Breast epithelium (tissue), 4 donors: Measurements from ENCODE around the gene MAP4K2. TPM values are rescaled to one million over a fixed set of nuclear protein-coding genes. Genes with fewer than 3 reads are reported as not detected.

Experiments
- DNase-seq, 2 donors: peaks; one replicate each; pipeline ENCODE4 v3.0.0-alpha.2; 2019; ENCODE audit warnings: low spot score in 2 of 2
- H3K27ac ChIP-seq, 2 donors: fragments of 200-600 bp; sonication (generic) in 1 of 2; one replicate each; pipeline ENCODE4 v1.5.1; 2016 to 2019; ENCODE audit warnings: mild to moderate bottlenecking in 1 of 2
- H3K27me3 ChIP-seq, 2 donors: fragments of 200-600 bp; sonication (generic) in 1 of 2; one replicate each; pipeline versions ENCODE4 v1.5.1 to v1.6.0; 2017 to 2019; ENCODE audit warnings: control low read depth in 1 of 2, mild to moderate bottlenecking in 1 of 2
- H3K36me3 ChIP-seq: fragments of 200-600 bp; one replicate; pipeline ENCODE4 v1.5.1; 2019
- H3K4me1 ChIP-seq, 2 donors: fragments of 200-600 bp; sonication (generic); one replicate each; pipeline ENCODE4 v1.5.1; 2016 to 2019; ENCODE audit warnings: control low read depth in 1 of 2
- H3K4me3 ChIP-seq, 3 donors: fragments of 200-600 bp; sonication (generic); 1 replicate in 2 of 3; 2 replicates in 1 of 3; pipeline ENCODE4 v1.5.1; 2016 to 2019; ENCODE audit warnings: mild to moderate bottlenecking in 3 of 3, moderate library complexity in 2 of 3
- H3K9me3 ChIP-seq, 2 donors: fragments of 200-600 bp; sonication (generic) in 1 of 2; one replicate each; pipeline ENCODE4 v1.5.1; 2016 to 2019; ENCODE audit warnings: control low read depth in 1 of 2
- POLR2A ChIP-seq: fragments of 450-650 bp; IDR thresholded peaks from one replicate; pipeline ENCODE4 v1.6.1; 2016; ENCODE audit warnings: antibody characterized with exemption, mild to moderate bottlenecking, moderate library complexity
- POLR2AphosphoS5 ChIP-seq, 3 donors: sonication (generic); formaldehyde crosslinking; IDR thresholded peaks; one replicate each; pipeline ENCODE4 v1.6.1; 2017; ENCODE audit warnings: antibody characterized with exemption in 3 of 3
- intact Hi-C: fragments of 100-400 bp; cut with DNase I; formaldehyde crosslinking; loops from one replicate; pipeline ENCODE4 v1.15.1; 2023; ENCODE audit warnings: low total_unique reads
- total RNA-seq, 3 donors: library from RNA; depleted of rRNA; stranded (reverse); fragments of >200 nt; gene quantifications; one replicate each; pipeline ENCODE4 v1.1.0, GENCODE V29; 2016
- TF ChIP-seq, protein P1 (sequence below), 3 donors: fragments of 450-650 bp; IDR thresholded peaks; one replicate each; pipeline ENCODE4 v1.5.1; 2016 to 2017; ENCODE audit warnings: antibody characterized with exemption in 3 of 3, mild to moderate bottlenecking in 3 of 3, moderate library complexity in 3 of 3

Gene MAP4K2
- total RNA-seq, 3 donors from 2014 or later: 7.7 to 16.1 (median 14.0) TPM

GRCh38 chr11:64810271-64810890 is 7.4 kb upstream of the MAP4K2 start, which contains the start of gene MEN1:
Gene MEN1 (minus strand): TSS chr11:64810551. CDS start chr11:64810109, 442 bp downstream.
- Histone ChIP-seq H3K4me1 (peaks cover 6 to 8% of the 10 kb centered on the region in 2 donors), H3K36me3 (no peaks in the 10 kb centered on the region), H3K4me3 (peak within 1 kb of the TSS; percentile 78 to 96 (median 95)), H3K27me3 (no peaks in the 10 kb centered on the region), H3K27ac (peak within 1 kb of the TSS; percentile 76 to 89), H3K9me3 (no peaks in the 10 kb centered on the region)
- peak; percentile 96 for DNase-seq
- TF ChIP-seq POLR2A (peak; percentile 61), POLR2AphosphoS5 (IDR thresholded peaks at IDR 0.05) (peak; percentile 53 to 73 (median 69))
- TF ChIP-seq, protein P1, sequence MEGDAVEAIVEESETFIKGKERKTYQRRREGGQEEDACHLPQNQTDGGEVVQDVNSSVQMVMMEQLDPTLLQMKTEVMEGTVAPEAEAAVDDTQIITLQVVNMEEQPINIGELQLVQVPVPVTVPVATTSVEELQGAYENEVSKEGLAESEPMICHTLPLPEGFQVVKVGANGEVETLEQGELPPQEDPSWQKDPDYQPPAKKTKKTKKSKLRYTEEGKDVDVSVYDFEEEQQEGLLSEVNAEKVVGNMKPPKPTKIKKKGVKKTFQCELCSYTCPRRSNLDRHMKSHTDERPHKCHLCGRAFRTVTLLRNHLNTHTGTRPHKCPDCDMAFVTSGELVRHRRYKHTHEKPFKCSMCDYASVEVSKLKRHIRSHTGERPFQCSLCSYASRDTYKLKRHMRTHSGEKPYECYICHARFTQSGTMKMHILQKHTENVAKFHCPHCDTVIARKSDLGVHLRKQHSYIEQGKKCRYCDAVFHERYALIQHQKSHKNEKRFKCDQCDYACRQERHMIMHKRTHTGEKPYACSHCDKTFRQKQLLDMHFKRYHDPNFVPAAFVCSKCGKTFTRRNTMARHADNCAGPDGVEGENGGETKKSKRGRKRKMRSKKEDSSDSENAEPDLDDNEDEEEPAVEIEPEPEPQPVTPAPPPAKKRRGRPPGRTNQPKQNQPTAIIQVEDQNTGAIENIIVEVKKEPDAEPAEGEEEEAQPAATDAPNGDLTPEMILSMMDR (IDR thresholded peaks at IDR 0.05): no peak
- intact Hi-C loops: no loop called here

DNA sequence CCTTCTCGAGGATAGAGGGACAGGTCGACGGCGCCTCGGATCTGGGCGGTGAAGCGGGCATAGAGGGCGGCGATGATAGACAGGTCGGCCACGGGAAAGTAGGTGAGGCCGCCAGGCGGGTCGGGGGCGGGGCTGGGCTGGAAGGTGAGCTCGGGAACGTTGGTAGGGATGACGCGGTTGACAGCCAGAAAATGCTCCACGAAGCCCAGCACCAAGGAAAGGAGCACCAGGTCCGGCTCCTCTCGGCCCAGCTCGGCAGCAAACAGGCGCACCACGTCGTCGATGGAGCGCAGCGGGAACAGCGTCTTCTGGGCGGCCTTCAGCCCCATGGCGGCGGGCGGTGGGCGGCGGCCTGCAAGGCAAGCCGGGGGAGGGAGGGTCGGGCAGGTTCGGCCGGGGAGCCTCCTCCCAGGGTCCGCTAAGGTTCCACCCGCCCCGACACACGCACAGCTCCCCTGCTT is 6.8 kb upstream of the MAP4K2 start:
- DNase-seq: no peak
- Histone ChIP-seq H3K27me3 (no peaks in the 10 kb centered on the region), H3K27ac (peak overlapping the region; percentile 76 to 89), H3K36me3 (no peaks in the 10 kb centered on the region), H3K4me3 (peak overlapping the region; percentile 78 to 96 (median 95)), H3K4me1 (peaks cover 6 to 8% of the 10 kb centered on the region in 2 donors), H3K9me3 (no peaks in the 10 kb centered on the region)
- intact Hi-C loops: no loop called here
- TF ChIP-seq, protein P1 (IDR thresholded peaks at IDR 0.05): no peak
- TF ChIP-seq POLR2AphosphoS5 (IDR thresholded peaks at IDR 0.05) (no peak), POLR2A (no peak)

DNA sequence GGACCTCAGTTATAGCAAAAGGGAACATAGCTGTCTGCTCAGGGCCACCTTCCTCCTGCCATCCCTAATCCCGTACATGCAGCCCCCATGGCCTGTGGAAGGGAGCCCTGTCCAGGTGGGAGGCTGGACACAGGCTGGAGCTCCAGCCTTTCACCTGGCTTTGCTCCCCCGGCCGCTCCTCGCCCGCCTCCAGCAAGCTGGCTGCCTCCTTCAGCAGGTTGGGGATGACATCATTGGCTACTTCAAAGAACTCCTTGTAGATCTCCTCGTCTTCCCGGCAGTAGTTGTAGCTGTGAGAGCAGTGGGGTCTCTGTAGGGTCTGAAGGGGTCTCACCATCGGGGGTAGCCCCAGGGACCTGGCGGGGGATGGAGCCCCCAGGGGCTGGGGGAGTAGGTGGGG is 2.5 kb upstream of the MAP4K2 start:
- intact Hi-C loops: no loop called here
- H3K27me3 ChIP-seq: no peaks in the 10 kb centered on the region
- H3K9me3 ChIP-seq: no peaks in the 10 kb centered on the region
- no peak overlapping the region for H3K4me3 ChIP-seq
- no peak overlapping the region for H3K27ac ChIP-seq
- no peaks in the 10 kb centered on the region for H3K36me3 ChIP-seq
- no peak for DNase-seq
- no peak for TF ChIP-seq POLR2AphosphoS5 (IDR thresholded peaks at IDR 0.05)
- peaks cover 6 to 13% of the 10 kb centered on the region in 2 donors for H3K4me1 ChIP-seq

GRCh38 chr11:64804346-64805210 is 1.6 kb upstream of the MAP4K2 start:
- Histone ChIP-seq H3K36me3 (no peaks in the 10 kb centered on the region), H3K4me1 (peaks cover 1 to 11% of the 10 kb centered on the region in 2 donors), H3K9me3 (no peaks in the 10 kb centered on the region), H3K27me3 (no peaks in the 10 kb centered on the region), H3K27ac (peak overlapping the region; percentile 85), H3K4me3 (peak overlapping the region in 1 of 3 donors; percentile 77)
- intact Hi-C loops: no loop called here
- DNase-seq: no peak
- TF ChIP-seq POLR2AphosphoS5 (IDR thresholded peaks at IDR 0.05) (no peak), POLR2A (no peak)
- TF ChIP-seq, protein P1 (IDR thresholded peaks at IDR 0.05): no peak

- DNase-seq: no peak
- Histone ChIP-seq H3K4me1 (peaks cover 0 to 5% of the 10 kb centered on the region in 2 donors), H3K27ac (peak overlapping the region; percentile 85), H3K36me3 (no peaks in the 10 kb centered on the region), H3K27me3 (no peaks in the 10 kb centered on the region), H3K9me3 (no peaks in the 10 kb centered on the region), H3K4me3 (peak overlapping the region; percentile 58 to 77 (median 67))
- TF ChIP-seq POLR2AphosphoS5 (IDR thresholded peaks at IDR 0.05) (no peak), POLR2A (no peak)
- TF ChIP-seq, protein P1 (IDR thresholded peaks at IDR 0.05): no peak
- intact Hi-C loops: no loop called here
Observed at GRCh38 chr11:64803846-64804345, 882 bp upstream of the MAP4K2 start.
